HG03039 (cell line): ENCODE measurements around the gene OCIAD2.
"Not testable (repeated sequence)": the region's sequence is repeated elsewhere in the genome, so short reads cannot be mapped to it uniquely, and the experiment has no call there.

Source experiments
- ATAC-seq: cut with Tn5 transposase; IDR thresholded peaks from one replicate; pipeline ENCODE4 v1.9.1; 2021; ENCODE audit warnings: mild to moderate bottlenecking, moderate library complexity; ENCODE audit not compliant: unreplicated experiment

The OCIAD2 gene

DNA sequence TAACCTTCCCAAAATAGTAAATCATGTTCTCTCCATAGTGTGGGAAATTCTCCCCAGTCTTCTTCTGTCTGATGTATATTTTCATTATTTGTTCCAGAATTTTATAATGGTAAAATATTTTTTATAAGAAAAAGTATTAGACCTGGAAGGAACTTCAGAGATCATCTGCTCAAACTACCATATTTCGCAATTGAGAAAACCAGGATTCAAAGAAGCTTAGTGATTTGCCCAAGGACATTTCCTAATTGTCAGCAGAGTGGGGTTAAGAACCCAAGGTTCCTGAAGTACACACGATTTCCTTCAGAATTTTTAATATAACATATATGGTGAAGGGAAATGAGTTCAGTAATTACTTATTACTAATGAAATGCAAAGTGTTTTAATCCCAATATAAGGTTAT lies 51.6 kb downstream of the OCIAD2 start:
- ATAC-seq: no peak

DNA sequence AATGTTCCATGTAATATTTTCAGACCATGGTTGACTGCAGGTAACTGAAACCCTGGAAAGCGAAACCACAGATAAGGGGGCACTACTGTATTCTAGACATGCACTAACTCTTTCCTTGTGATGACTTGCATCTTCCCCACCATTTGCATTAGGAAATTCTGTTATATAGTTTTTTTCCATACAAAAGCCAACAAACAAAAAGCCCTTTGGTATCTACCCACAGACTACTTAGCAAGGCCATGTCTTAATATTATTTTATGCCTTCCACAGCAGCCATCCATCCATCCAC lies 52.2 kb downstream of the OCIAD2 start:
- ATAC-seq: no peak

DNA sequence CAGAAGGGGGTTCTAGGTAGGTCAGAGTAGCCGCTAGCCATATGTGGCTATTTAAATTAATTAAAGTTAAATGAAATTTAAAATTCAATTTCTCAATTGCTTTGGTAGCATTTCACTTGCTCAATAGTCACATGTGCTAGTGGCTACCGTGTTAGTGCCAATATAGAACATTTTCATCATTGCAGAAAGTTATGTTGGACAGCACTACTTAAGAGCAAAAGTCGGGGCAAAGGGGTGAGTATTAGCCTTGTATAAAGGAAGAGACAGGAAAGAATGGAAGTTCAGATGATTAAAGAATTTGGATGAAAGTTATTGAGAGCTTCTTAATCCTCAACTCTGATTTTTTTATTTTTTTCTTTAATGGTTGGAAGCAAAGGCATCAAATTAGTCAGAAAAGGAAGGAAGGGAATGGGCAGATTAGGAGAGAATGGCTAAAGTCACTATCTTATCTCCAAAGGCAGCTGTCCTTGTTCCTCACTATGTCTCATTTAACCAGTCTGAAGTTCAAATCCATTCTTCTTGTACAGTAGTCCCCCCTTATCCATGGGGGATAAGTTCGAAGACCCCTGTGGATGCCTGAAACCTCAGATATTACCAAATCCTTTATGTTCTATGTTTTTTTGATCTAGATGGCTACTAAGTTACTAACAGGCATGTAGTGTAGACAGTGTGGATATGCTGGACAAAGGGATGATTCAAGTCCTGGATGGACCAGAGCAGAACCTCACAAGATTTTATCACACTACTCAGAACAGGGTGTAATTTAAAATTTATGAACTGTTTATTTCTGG lies 52.8 kb downstream of the OCIAD2 start:
- ATAC-seq: no peak

DNA sequence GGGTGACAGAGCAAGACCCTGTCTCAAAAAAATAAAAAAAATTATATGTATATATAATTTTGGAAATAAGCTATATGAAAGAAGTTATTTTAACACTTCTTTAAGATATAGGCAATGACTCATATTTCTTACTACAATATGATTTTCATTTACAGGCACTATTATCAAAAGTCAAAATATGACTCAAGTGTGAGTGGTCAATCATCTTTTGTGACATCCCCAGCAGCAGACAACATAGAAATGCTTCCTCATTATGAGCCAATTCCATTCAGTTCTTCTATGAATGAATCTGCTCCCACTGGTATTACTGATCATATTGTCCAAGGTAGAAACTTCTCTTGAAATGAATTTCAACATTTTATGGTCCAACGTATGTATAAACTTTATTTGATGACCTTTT lies 54.9 kb downstream of the OCIAD2 start:
- ATAC-seq: no peak

DNA sequence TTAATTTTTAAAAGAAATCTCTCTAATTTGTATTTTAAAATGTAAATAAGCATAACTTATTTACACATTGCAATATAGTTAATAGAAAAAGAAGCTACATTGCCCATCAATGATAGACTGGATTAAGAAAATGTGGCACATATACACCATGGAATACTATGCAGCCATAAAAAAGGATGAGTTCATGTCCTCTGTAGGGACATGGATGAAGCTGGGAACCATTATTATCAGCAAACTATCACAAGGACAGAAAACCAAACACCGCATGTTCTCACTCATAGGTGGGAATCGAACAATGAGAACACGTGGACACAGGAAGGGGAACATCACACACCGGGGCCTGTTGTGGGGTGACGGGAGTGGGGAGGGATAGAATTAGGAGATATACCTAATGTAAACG lies 57.8 kb downstream of the OCIAD2 start:
- not testable (repeated sequence) for ATAC-seq

DNA sequence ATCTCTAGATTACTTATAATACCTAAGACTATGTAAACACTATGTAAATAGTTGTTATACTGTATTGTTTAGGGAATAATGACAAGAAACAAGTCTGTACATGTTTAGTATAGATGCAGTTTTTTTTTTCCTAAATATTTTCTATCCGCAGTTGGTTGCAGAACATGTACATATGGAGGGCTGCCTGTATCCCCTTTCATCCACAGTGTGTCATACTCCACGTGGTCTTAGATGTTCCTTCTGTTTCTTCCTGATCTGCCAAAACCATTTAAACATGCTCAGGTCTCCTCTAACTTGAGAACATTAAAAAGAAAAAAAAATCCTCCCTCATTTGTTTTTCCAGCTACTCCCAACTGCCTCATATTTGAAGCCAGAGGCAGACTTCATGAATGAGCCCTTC lies 61.7 kb downstream of the OCIAD2 start:
- no peak for ATAC-seq

DNA sequence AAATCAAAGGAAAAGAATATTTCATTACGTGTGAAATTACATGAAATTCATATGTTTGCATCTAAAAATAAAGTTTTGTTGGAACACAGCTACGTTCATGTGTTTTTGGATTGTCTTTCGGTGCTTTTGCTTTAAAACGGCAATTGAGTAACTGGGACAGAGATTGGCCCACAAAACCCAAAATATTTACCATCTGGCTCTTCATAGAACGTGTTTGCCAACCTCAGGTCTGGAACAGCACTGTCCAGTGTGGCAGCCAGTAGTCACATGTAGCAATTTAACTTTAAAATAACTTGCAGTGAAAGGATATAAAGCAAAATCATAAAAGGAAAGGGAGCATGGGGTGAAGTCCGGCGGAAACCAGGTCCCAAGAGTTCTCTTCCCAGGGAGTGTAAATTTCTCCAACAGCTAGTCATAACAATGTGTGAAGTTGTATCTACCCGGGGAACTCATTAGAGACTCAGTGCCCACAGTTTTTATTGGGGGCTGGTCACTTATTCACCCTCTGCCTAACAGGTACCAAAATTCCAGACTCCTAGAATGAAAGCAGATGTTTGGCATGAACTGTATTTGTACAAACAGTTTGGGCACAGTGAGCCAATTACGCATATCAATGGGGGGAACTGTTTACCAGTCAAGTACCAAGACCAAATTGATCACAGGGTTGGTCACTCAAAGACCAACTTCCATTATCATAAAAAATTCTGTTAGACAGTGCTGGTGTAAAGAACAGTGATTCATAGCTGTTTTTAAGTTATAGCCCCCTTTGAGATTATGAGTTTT lies 65.3 kb downstream of the OCIAD2 start:
- no peak for ATAC-seq

DNA sequence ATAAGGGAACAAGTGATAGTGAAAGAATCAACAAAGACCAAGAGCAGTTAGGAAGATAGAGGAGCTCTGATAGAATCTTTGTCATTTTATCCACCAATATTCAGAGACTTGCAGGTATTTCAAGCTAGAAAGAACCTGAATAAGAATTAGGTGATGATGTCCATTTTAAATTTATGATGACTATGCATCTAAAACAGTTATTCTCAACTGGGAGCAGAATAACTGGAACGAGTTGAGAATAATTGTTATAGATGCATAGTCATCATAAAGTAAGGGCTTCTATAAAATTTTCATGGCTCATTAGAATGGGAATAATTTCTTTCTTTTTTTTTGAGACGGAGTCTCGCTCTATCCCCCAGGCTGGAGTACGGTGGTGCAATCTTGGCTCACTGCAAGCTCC lies 69.9 kb downstream of the OCIAD2 start:
- ATAC-seq: no peak
